ENCODE measurements around the gene MEX3C.

MEX3C gene

GRCh38 chr18:51162617-51163016, 34.9 kb downstream of the MEX3C start:
- Histone ChIP-seq H3K9ac (ENCODE audit: low read depth, low read length, poor library complexity, severe bottlenecking) (no peak overlapping the region), H3K36me3 (ENCODE audit: insufficient read depth, low read length) (no peaks in the 10 kb centered on the region), H3K4me1 (ENCODE audit: insufficient read depth, low read length, poor library complexity, severe bottlenecking) (peaks cover 21% of the 10 kb centered on the region), H3K27me3 (ENCODE audit: insufficient read depth, low read length, poor library complexity, severe bottlenecking) (no peaks in the 10 kb centered on the region), H3K9me2 (replicated peaks; ENCODE audit: low read depth, low read length) (no peaks in the 10 kb centered on the region), H4K20me1 (ENCODE audit: insufficient read depth, low read length, poor library complexity, severe bottlenecking) (no peaks in the 10 kb centered on the region), H3K4me3 (ENCODE audit: low read length, poor library complexity, severe bottlenecking) (no peak overlapping the region), H3K4me2 (ENCODE audit: low read depth, low read length, poor library complexity, severe bottlenecking) (peak overlapping the region; percentile 40), H2AFZ (ENCODE audit: low read length) (0 out of 2 replicates have a peak overlapping the region, but pooled peaks have one; percentile 10), H3F3A (ENCODE audit: low read depth) (no peaks in the 10 kb centered on the region), H3K79me2 (ENCODE audit: insufficient read depth, low read length) (no peaks in the 10 kb centered on the region), H3K9me3 (ENCODE audit: insufficient read depth, low read depth, low read length) (no peaks in the 10 kb centered on the region)
- TF ChIP-seq EZH2phosphoT487 (IDR thresholded peaks at IDR 0.05; ENCODE audit: borderline replicate concordance) (no peak), CTCF (conservative IDR thresholded peaks at IDR 0.05; ENCODE audit: low read length) (no peak)

- Histone ChIP-seq H2AFZ (ENCODE audit: low read length) (no peak overlapping the region), H3F3A (ENCODE audit: low read depth) (no peaks in the 10 kb centered on the region), H3K9me3 (ENCODE audit: insufficient read depth, low read depth, low read length) (no peaks in the 10 kb centered on the region), H3K79me2 (ENCODE audit: insufficient read depth, low read length) (no peaks in the 10 kb centered on the region), H3K36me3 (ENCODE audit: insufficient read depth, low read length) (no peaks in the 10 kb centered on the region), H4K20me1 (ENCODE audit: insufficient read depth, low read length, poor library complexity, severe bottlenecking) (no peaks in the 10 kb centered on the region), H3K9ac (ENCODE audit: low read depth, low read length, poor library complexity, severe bottlenecking) (no peak overlapping the region), H3K4me1 (ENCODE audit: insufficient read depth, low read length, poor library complexity, severe bottlenecking) (peaks cover 22% of the 10 kb centered on the region), H3K4me3 (ENCODE audit: low read length, poor library complexity, severe bottlenecking) (no peak overlapping the region), H3K4me2 (ENCODE audit: low read depth, low read length, poor library complexity, severe bottlenecking) (no peak overlapping the region), H3K27me3 (ENCODE audit: insufficient read depth, low read length, poor library complexity, severe bottlenecking) (no peaks in the 10 kb centered on the region), H3K9me2 (replicated peaks; ENCODE audit: low read depth, low read length) (no peaks in the 10 kb centered on the region)
- no peak for TF ChIP-seq EZH2phosphoT487 (IDR thresholded peaks at IDR 0.05; ENCODE audit: borderline replicate concordance)
- no peak for TF ChIP-seq CTCF (conservative IDR thresholded peaks at IDR 0.05; ENCODE audit: low read length)
These were observed 36.8 kb downstream of the MEX3C start for GRCh38 chr18:51160646-51161045.

GRCh38 chr18:51157215-51157614, 40.3 kb downstream of the MEX3C start:
- H3K4me2 ChIP-seq (ENCODE audit: low read depth, low read length, poor library complexity, severe bottlenecking), result no peak overlapping the region
- no peaks in the 10 kb centered on the region for H3K27me3 ChIP-seq (ENCODE audit: insufficient read depth, low read length, poor library complexity, severe bottlenecking)
- H3K9ac ChIP-seq (ENCODE audit: low read depth, low read length, poor library complexity, severe bottlenecking), result no peak overlapping the region
- no peaks in the 10 kb centered on the region for H3K79me2 ChIP-seq (ENCODE audit: insufficient read depth, low read length)
- 0 out of 2 replicates have a peak, but pooled peaks cover 3% of the 10 kb centered on the region for H3F3A ChIP-seq (ENCODE audit: low read depth)
- no peak overlapping the region for H3K4me3 ChIP-seq (ENCODE audit: low read length, poor library complexity, severe bottlenecking)
- no peaks in the 10 kb centered on the region for H3K9me2 ChIP-seq (replicated peaks; ENCODE audit: low read depth, low read length)
- H4K20me1 ChIP-seq (ENCODE audit: insufficient read depth, low read length, poor library complexity, severe bottlenecking), result no peaks in the 10 kb centered on the region
- no peak overlapping the region for H2AFZ ChIP-seq (ENCODE audit: low read length)
- peaks cover 37% of the 10 kb centered on the region for H3K4me1 ChIP-seq (ENCODE audit: insufficient read depth, low read length, poor library complexity, severe bottlenecking)
- no peaks in the 10 kb centered on the region for H3K36me3 ChIP-seq (ENCODE audit: insufficient read depth, low read length)
- TF ChIP-seq CTCF (conservative IDR thresholded peaks at IDR 0.05; ENCODE audit: low read length), result no peak
- H3K9me3 ChIP-seq (ENCODE audit: insufficient read depth, low read depth, low read length), result no peaks in the 10 kb centered on the region
